GM08714 (cell line): Measurements from ENCODE around the gene TRAPPC2.
A peak's percentile ranks its signal among the peaks of the same experiment; 100 is the strongest.
"Not testable (repeated sequence)": the region's sequence is repeated elsewhere in the genome, so short reads cannot be mapped to it uniquely, and the experiment has no call there.

Experiments used
- H3K4me3 ChIP-seq: fragments of 200-500 bp; sonication (Bioruptor generic); 2 replicates; pipeline ENCODE4 v1.5.1; 2014; ENCODE audit warnings: mild to moderate bottlenecking, low read length, inconsistent platforms
- ZNF274 ChIP-seq: IDR thresholded peaks from 2 replicates; pipeline ENCODE4 v1.6.1; 2012; ENCODE audit warnings: mild to moderate bottlenecking, low read depth, low read length

TRAPPC2 gene

DNA sequence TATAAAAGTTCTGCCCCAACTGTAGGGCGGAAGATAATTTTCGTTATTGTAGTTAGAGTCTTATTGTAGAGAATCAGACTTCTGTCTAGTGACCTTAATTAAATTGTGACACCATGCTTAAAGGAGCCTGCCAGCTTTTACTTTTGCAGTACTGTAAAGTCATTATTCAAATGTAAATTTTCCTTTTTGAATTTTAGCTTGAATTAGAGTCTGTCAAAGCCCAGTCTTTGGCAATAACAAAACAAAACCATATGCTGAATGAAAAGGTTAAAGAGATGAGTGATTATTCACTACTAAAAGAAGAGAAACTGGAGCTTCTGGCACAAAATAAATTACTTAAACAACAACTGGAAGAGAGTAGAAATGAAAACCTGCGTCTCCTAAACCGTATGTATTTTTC lies 22.0 kb upstream of the TRAPPC2 start:
- TF ChIP-seq ZNF274: no peak
- H3K4me3 ChIP-seq: no peak overlapping the region

GRCh38 chrX:13755254-13755653 lies 20.8 kb upstream of the TRAPPC2 start:
- no peak for TF ChIP-seq ZNF274
- H3K4me3 ChIP-seq: no peak overlapping the region

GRCh38 chrX:13754765-13755164 lies 20.3 kb upstream of the TRAPPC2 start:
- TF ChIP-seq ZNF274: no peak
- H3K4me3 ChIP-seq: no peak overlapping the region

DNA sequence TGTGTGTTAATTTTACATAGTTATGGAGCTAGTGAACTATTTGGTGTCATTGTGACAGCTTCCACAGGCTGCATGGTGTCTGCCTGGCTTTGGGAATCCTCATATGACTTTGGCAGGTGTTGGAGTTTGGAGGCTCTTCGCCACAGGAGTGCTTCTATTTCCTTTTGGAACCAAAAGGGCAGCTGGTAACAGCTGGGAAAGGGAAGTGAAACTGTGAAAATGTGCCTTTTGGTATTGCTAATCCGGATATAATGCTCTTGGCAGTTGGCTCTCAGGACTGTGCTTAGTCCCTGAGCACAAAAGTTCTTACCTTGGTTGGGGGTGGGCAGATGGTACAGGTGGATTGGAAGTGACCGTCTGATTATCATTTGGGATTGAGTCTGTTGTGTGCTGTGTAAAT lies 18.2 kb upstream of the TRAPPC2 start:
- TF ChIP-seq ZNF274: no peak
- H3K4me3 ChIP-seq: peak overlapping the region; percentile 42; the same call in 1 of the 2 replicates

GRCh38 chrX:13752141-13752540 lies 17.7 kb upstream of the TRAPPC2 start:
- no peak for TF ChIP-seq ZNF274
- no peak overlapping the region for H3K4me3 ChIP-seq

- no peak for TF ChIP-seq ZNF274
- H3K4me3 ChIP-seq: peak overlapping the region; percentile 22; the same call in 1 of the 2 replicates
These were observed 16.4 kb upstream of the TRAPPC2 start for GRCh38 chrX:13750812-13751211.

- no peak for TF ChIP-seq ZNF274
These were observed 15.8 kb upstream of the TRAPPC2 start for GRCh38 chrX:13750204-13750603.

GRCh38 chrX:13748486-13748885 lies 14.1 kb upstream of the TRAPPC2 start:
- H3K4me3 ChIP-seq: no peak overlapping the region
- no peak for TF ChIP-seq ZNF274

More at GRCh38 chrX:13750204-13750603, 15.8 kb upstream of the TRAPPC2 start:
- H3K4me3 ChIP-seq: peak overlapping the region; percentile 22; the same call in 1 of the 2 replicates

DNA sequence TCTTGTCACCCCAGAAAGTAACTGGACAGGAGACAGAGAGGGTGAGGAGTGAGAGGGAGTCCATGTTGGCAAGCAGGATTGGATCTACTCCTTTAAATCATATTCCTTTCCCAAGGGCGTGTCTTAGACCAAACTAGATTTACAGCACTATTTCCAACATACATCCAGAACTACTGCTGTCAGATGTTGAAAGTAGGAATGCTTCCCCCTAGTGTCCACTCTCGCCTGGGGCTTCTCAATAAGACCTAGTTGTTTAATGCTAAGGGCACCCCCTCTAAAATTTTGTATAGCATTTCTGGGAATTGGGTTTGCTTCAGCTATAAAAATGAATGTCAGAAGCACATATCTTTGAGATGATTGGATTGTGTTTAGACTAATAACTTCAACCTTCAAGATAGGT lies 13.4 kb upstream of the TRAPPC2 start:
- TF ChIP-seq ZNF274: no peak
- H3K4me3 ChIP-seq: no peak overlapping the region

- TF ChIP-seq ZNF274: no peak
- peak overlapping the region; percentile 4; the same call in 1 of the 2 replicates for H3K4me3 ChIP-seq
These were observed 8.2 kb upstream of the TRAPPC2 start for GRCh38 chrX:13742397-13743176.

GRCh38 chrX:13741695-13742094 lies 7.3 kb upstream of the TRAPPC2 start:
- no peak for TF ChIP-seq ZNF274
- peak overlapping the region; percentile 26; the same call in 1 of the 2 replicates for H3K4me3 ChIP-seq

DNA sequence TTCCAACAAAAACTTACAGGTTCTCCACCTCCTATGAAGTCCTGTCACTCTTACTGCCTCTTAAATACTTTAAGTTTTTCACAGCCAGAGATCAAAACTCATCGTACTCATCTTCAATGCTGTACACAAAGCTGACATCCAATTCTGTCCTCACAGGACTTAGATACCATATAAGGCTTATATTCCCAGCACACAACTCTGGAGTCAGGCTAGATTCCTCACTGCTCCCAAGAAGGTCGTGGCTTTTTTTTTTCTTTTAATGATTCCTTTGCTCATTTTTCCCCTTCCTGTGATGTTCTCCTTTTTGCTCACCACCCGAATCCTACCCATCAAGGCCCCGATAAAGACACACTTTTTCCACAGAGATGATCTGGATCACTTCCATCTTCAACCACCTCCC lies 914 bp downstream of the TRAPPC2 start:
- TF ChIP-seq ZNF274: no peak
- H3K4me3 ChIP-seq: peak overlapping the region; percentile 88

GRCh38 chrX:13732246-13733067 lies 2.0 kb downstream of the TRAPPC2 start:
- TF ChIP-seq ZNF274: no peak
- peak overlapping the region; percentile 88 for H3K4me3 ChIP-seq

DNA sequence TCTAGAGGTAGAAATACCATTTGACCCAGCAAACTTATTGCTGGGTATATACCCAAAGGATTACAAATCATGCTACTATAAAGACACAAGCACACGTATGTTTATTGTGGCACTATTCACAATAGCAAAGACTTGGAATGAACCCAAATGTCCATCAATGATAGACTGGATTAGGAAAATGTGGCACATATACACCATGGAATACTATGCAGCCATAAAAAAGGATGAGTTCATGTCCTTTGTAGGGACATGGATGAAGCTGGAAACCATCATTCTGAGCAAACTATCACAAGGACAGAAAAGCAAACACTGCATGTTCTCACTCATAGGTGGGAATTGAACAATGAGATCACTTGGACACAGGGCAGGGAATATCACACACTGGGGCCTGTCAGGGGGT lies 3.9 kb downstream of the TRAPPC2 start:
- H3K4me3 ChIP-seq: not testable (repeated sequence)

- not testable (repeated sequence) for H3K4me3 ChIP-seq
These were observed 7.8 kb downstream of the TRAPPC2 start for GRCh38 chrX:13726583-13726982.

GRCh38 chrX:13724878-13725277 lies 9.5 kb downstream of the TRAPPC2 start:
- not testable (repeated sequence) for H3K4me3 ChIP-seq
